ENCODE measurements around the gene LAD1. TPM values are rescaled to one million over a fixed set of nuclear protein-coding genes. Genes with fewer than 3 reads are reported as not detected.

LAD1 gene
- total RNA-seq, 1 donor from 2014 or later: 91.8 TPM

DNA sequence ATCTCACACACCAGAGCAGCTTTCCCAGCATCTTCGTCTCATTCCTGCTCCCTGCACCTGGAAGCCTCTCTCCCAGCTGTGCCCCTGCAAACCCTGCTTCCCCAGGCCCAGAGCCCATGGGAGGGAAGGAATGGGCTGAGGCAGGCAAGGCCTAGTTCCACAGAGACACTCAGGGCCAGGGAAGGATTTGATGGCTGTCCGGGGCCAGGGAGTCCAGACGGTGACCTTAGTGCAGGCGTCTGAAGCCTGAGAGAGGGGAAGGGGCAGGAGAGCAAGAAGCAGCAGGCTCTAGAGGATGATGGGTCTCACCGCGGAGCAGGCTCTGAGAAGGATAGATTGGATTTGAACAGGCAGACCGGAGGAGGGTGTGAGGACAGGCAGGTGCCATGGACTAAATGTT is 44.6 kb upstream of the LAD1 start:
- peaks cover 10% of the 10 kb centered on the region for H3K4me1 ChIP-seq
- H3K27ac ChIP-seq: no peak overlapping the region
- intact Hi-C loops (cut with DNase I): no loop called here
- H3K9me3 ChIP-seq: no peaks in the 10 kb centered on the region
- TF ChIP-seq, protein P1, sequence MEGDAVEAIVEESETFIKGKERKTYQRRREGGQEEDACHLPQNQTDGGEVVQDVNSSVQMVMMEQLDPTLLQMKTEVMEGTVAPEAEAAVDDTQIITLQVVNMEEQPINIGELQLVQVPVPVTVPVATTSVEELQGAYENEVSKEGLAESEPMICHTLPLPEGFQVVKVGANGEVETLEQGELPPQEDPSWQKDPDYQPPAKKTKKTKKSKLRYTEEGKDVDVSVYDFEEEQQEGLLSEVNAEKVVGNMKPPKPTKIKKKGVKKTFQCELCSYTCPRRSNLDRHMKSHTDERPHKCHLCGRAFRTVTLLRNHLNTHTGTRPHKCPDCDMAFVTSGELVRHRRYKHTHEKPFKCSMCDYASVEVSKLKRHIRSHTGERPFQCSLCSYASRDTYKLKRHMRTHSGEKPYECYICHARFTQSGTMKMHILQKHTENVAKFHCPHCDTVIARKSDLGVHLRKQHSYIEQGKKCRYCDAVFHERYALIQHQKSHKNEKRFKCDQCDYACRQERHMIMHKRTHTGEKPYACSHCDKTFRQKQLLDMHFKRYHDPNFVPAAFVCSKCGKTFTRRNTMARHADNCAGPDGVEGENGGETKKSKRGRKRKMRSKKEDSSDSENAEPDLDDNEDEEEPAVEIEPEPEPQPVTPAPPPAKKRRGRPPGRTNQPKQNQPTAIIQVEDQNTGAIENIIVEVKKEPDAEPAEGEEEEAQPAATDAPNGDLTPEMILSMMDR (IDR thresholded peaks at IDR 0.05): no peak
- no peak for TF ChIP-seq POLR2A (IDR thresholded peaks at IDR 0.05)
- TF ChIP-seq POLR2AphosphoS5 (IDR thresholded peaks at IDR 0.05; ENCODE audit: insufficient read depth in 1 of 2, low read depth in 1 of 2): no peak
- H3K4me3 ChIP-seq: no peak overlapping the region
- no peak for DNase-seq (ENCODE audit: extremely low spot score in 2 of 2)
- no peaks in the 10 kb centered on the region for H3K27me3 ChIP-seq
- H3K36me3 ChIP-seq: no peaks in the 10 kb centered on the region

DNA sequence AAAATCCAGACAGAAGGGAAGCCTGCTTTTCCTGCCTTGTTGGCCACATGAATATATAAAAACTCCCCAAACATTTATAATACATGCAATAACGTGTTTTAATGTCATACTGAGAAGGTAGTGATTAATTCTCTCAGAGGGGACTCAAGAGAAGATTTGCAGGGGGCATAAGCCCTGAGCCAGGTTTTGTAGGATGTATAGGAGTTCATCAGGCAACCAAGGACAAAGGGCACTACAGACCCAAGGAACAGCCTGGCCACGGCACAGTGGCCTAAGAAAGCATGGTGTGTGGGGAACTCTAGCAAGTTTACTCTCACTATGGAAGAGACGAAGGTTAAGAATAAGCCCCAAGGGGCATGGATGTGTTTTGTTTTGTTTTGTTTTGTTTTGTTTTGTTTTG is 37.8 kb upstream of the LAD1 start:
- Histone ChIP-seq H3K4me3 (no peak overlapping the region), H3K4me1 (peaks cover 12% of the 10 kb centered on the region), H3K27me3 (no peaks in the 10 kb centered on the region), H3K9me3 (no peaks in the 10 kb centered on the region), H3K36me3 (no peaks in the 10 kb centered on the region), H3K27ac (no peak overlapping the region)
- intact Hi-C loops (cut with DNase I): loop anchor here (5.0 kb wide), 1 partner anchor 75 kb away; no protein-coding TSS in a partner anchor
- TF ChIP-seq POLR2A (IDR thresholded peaks at IDR 0.05) (no peak), POLR2AphosphoS5 (IDR thresholded peaks at IDR 0.05; ENCODE audit: insufficient read depth in 1 of 2, low read depth in 1 of 2) (no peak)
- TF ChIP-seq, protein P1 (IDR thresholded peaks at IDR 0.05): no peak
- DNase-seq (ENCODE audit: extremely low spot score in 2 of 2): no peak

DNA sequence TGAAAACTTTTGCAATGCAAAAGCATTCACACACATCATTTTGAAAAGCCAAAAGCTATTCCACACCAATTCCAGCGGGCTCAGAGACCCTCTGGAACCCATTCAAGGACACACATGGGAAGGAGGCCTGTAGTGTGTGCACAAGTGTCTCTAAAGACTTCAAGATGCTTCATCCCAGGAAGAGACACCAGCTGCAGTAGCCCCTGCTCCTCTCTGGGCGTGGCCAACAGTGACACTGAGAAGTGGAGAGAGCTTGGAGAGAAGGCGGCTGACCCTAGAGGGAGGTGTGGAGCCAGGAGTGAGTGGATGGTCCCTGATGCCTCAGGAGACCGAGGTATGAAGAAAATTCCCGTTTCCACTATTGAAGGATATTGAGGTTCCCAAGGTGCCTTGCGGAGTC is 37.3 kb upstream of the LAD1 start:
- H3K27ac ChIP-seq: no peak overlapping the region
- H3K36me3 ChIP-seq: no peaks in the 10 kb centered on the region
- intact Hi-C loops (cut with DNase I): loop anchor here (5.0 kb wide), 1 partner anchor 76 kb away; no protein-coding TSS in a partner anchor
- H3K9me3 ChIP-seq: no peaks in the 10 kb centered on the region
- H3K4me3 ChIP-seq: no peak overlapping the region
- DNase-seq (ENCODE audit: extremely low spot score in 2 of 2): no peak
- no peaks in the 10 kb centered on the region for H3K27me3 ChIP-seq
- H3K4me1 ChIP-seq: peaks cover 12% of the 10 kb centered on the region
- TF ChIP-seq, protein P1 (IDR thresholded peaks at IDR 0.05): no peak
- TF ChIP-seq POLR2AphosphoS5 (IDR thresholded peaks at IDR 0.05; ENCODE audit: insufficient read depth in 1 of 2, low read depth in 1 of 2) (no peak), POLR2A (IDR thresholded peaks at IDR 0.05) (no peak)

DNA sequence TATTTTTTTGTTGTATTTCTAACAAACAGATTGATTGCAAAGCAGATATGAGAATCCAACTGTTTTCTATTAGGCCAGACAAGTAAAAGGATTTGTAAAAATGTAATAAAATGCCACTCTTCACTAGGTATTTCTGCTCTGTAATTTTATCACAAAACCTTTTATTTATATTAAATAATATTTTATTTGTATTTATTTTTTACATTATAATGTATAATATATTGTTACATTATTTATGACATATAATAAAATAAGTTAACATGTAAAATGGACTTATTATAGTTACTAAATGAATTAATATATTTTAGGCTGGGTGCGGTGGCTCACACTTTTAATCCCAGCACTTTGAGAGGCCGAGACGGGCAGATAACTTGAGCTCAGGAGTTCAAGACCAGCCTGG is 35.1 kb upstream of the LAD1 start:
- intact Hi-C loops (cut with DNase I): no loop called here
- no peak for DNase-seq (ENCODE audit: extremely low spot score in 2 of 2)

DNA sequence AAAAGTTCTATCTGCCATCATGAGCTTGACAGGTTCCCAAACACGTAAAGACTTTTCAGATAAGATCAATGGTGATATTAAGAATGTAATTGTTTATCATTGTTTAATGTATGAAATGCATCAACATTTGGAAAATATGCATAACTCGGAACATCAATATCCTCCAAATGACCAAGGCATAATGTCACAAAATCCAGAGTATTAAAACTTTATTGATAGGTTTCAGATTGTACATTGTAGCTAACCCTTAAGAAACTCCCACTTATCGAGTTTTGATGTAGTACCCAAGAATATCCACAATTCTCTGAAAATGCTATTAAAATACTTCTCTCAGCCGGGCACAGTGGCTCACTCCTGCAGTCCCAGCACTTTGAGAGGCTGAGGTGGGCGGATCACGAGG is 34.5 kb upstream of the LAD1 start:
- Histone ChIP-seq H3K4me1 (peaks cover 12% of the 10 kb centered on the region), H3K9me3 (no peaks in the 10 kb centered on the region), H3K27ac (no peak overlapping the region), H3K36me3 (no peaks in the 10 kb centered on the region), H3K27me3 (no peaks in the 10 kb centered on the region), H3K4me3 (no peak overlapping the region)
- TF ChIP-seq POLR2A (IDR thresholded peaks at IDR 0.05): no peak
- TF ChIP-seq POLR2AphosphoS5 (IDR thresholded peaks at IDR 0.05; ENCODE audit: insufficient read depth in 1 of 2, low read depth in 1 of 2): no peak
- TF ChIP-seq, protein P1 (IDR thresholded peaks at IDR 0.05): no peak
- intact Hi-C loops (cut with DNase I): no loop called here
- no peak for DNase-seq (ENCODE audit: extremely low spot score in 2 of 2)

More for the DNA sequence above, 35.1 kb upstream of the LAD1 start:
- Histone ChIP-seq H3K27ac (no peak overlapping the region), H3K9me3 (no peaks in the 10 kb centered on the region), H3K4me1 (peaks cover 12% of the 10 kb centered on the region), H3K36me3 (no peaks in the 10 kb centered on the region), H3K4me3 (no peak overlapping the region), H3K27me3 (no peaks in the 10 kb centered on the region)
- TF ChIP-seq POLR2A (IDR thresholded peaks at IDR 0.05): no peak
- TF ChIP-seq, protein P1 (IDR thresholded peaks at IDR 0.05): no peak
- TF ChIP-seq POLR2AphosphoS5 (IDR thresholded peaks at IDR 0.05; ENCODE audit: insufficient read depth in 1 of 2, low read depth in 1 of 2): no peak

Measured in vagina (tissue), 2 donors.